ENCODE measurements around the gene GPR107.

DNA sequence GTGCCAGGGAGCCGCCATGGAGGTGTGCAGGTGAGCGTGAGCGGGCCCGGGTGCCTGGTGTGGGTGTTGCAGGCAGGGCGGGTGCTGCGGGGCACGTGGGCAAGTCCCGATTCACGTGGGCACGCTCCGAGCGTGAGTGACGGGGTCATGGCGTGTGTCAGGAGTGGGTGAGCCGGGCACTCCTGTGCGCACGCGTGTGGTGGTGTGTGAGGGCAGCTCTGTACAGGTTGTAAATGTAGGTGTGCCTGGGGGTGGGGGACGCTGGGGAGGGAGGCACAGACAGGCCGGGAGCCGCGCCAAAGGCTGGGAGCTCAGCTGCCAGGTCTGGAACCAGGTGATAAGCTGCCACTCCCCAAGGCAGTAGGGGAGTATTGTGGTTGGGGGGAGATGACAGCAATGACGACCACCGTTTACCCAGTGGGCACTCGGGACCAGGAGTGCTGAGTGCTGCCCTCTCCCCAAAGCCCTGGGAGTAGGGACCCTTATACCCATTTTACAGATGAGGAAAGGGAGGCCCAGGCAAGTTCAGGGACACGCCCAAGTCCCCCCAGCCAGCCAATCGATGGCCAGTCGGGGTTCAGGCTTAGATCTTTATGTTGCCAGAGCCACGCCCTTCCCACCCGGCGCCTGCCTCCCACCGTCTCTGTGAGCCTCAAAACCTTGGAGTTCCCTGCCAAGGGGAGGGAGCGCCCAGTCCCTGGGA, 128.1 kb downstream of the GPR107 start:
- TF ChIP-seq, protein P1, sequence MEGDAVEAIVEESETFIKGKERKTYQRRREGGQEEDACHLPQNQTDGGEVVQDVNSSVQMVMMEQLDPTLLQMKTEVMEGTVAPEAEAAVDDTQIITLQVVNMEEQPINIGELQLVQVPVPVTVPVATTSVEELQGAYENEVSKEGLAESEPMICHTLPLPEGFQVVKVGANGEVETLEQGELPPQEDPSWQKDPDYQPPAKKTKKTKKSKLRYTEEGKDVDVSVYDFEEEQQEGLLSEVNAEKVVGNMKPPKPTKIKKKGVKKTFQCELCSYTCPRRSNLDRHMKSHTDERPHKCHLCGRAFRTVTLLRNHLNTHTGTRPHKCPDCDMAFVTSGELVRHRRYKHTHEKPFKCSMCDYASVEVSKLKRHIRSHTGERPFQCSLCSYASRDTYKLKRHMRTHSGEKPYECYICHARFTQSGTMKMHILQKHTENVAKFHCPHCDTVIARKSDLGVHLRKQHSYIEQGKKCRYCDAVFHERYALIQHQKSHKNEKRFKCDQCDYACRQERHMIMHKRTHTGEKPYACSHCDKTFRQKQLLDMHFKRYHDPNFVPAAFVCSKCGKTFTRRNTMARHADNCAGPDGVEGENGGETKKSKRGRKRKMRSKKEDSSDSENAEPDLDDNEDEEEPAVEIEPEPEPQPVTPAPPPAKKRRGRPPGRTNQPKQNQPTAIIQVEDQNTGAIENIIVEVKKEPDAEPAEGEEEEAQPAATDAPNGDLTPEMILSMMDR (IDR thresholded peaks at IDR 0.05), result no peak
- TF ChIP-seq POLR2A (IDR thresholded peaks at IDR 0.05), result no peak

Measured in esophagus squamous epithelium (tissue), 4 donors.